Measurements from ENCODE around the gene PTGES2. TPM values are rescaled to one million over a fixed set of nuclear protein-coding genes. Genes with fewer than 3 reads are reported as not detected.

Gene PTGES2
- total and polyA plus RNA-seq, 7 donors = 61.2 to 150 (median 119) TPM

- no peak overlapping the region for H3K4me3 ChIP-seq
Measured at GRCh38 chr9:128089299-128089698, 38.2 kb downstream of the PTGES2 start.

GRCh38 chr9:128088253-128088945 is 39.1 kb downstream of the PTGES2 start:
- DNase-seq = no peak
- intact Hi-C loops (cut with DNase I) = no loop called here
- Histone ChIP-seq H3K27ac (no peak overlapping the region), H3K9me3 (no peaks in the 10 kb centered on the region), H3K36me3 (ENCODE audit: insufficient read depth in 1 of 2, low read depth in 1 of 2) (no peaks in the 10 kb centered on the region), H3K4me1 (peaks cover 16% of the 10 kb centered on the region), H3K4me3 (no peak overlapping the region), H3K27me3 (ENCODE audit: insufficient read depth in 3 of 3, low read length in 2 of 3) (no peaks in the 10 kb centered on the region)
- WGBS, 3 donors = 79 to 88% (median 83%) methylated on average over 9 of the region's 9 CpGs
- ATAC-seq = no peak
- no peak for TF ChIP-seq CTCF (IDR thresholded peaks at IDR 0.05)

More at GRCh38 chr9:128089299-128089698, 38.2 kb downstream of the PTGES2 start:
- no peaks in the 10 kb centered on the region for H3K9me3 ChIP-seq
- H3K4me1 ChIP-seq = peaks cover 25% of the 10 kb centered on the region
- DNase-seq (no peak), ATAC-seq (no peak)
- TF ChIP-seq CTCF (IDR thresholded peaks at IDR 0.05) = no peak
- no peaks in the 10 kb centered on the region for H3K36me3 ChIP-seq (ENCODE audit: insufficient read depth in 1 of 2, low read depth in 1 of 2)
- H3K27ac ChIP-seq = no peak overlapping the region
- H3K27me3 ChIP-seq (ENCODE audit: insufficient read depth in 3 of 3, low read length in 2 of 3) = no peaks in the 10 kb centered on the region
- WGBS, 3 donors = 91 to 100% (median 94%) methylated on average over 1 of the region's 1 CpG
- intact Hi-C loops (cut with DNase I) = no loop called here

- no peaks in the 10 kb centered on the region for H3K9me3 ChIP-seq
- H3K4me1 ChIP-seq = peaks cover 11% of the 10 kb centered on the region
- TF ChIP-seq CTCF (IDR thresholded peaks at IDR 0.05) = no peak
- DNase-seq (no peak), ATAC-seq (no peak)
- no peak overlapping the region for H3K4me3 ChIP-seq
- no peak overlapping the region for H3K27ac ChIP-seq
- 78 to 94% (median 87%) methylated on average over 10 of the region's 10 CpGs for WGBS, 3 donors
- intact Hi-C loops (cut with DNase I) = no loop called here
- no peaks in the 10 kb centered on the region for H3K27me3 ChIP-seq (ENCODE audit: insufficient read depth in 3 of 3, low read length in 2 of 3)
- H3K36me3 ChIP-seq (ENCODE audit: insufficient read depth in 1 of 2, low read depth in 1 of 2) = no peaks in the 10 kb centered on the region
Measured at GRCh38 chr9:128087262-128087661, 40.3 kb downstream of the PTGES2 start.

- intact Hi-C loops (cut with DNase I) = no loop called here
- Histone ChIP-seq H3K27ac (no peak overlapping the region), H3K4me1 (peaks cover 16% of the 10 kb centered on the region), H3K27me3 (ENCODE audit: insufficient read depth in 3 of 3, low read length in 2 of 3) (no peaks in the 10 kb centered on the region), H3K36me3 (ENCODE audit: insufficient read depth in 1 of 2, low read depth in 1 of 2) (no peaks in the 10 kb centered on the region), H3K9me3 (no peaks in the 10 kb centered on the region), H3K4me3 (no peak overlapping the region)
- DNase-seq = no peak
- TF ChIP-seq CTCF (IDR thresholded peaks at IDR 0.05) = no peak
- no peak for ATAC-seq
- 91 to 92% (median 92%) methylated on average over 4 of the region's 4 CpGs for WGBS, 3 donors
Measured at GRCh38 chr9:128085943-128086342, 41.6 kb downstream of the PTGES2 start.

GRCh38 chr9:128084746-128085145 is 42.8 kb downstream of the PTGES2 start:
- DNase-seq = no peak
- intact Hi-C loops (cut with DNase I) = no loop called here
- Histone ChIP-seq H3K27me3 (ENCODE audit: insufficient read depth in 3 of 3, low read length in 2 of 3) (no peaks in the 10 kb centered on the region), H3K4me3 (no peak overlapping the region), H3K27ac (no peak overlapping the region), H3K4me1 (peaks cover 23% of the 10 kb centered on the region), H3K36me3 (ENCODE audit: insufficient read depth in 1 of 2, low read depth in 1 of 2) (no peaks in the 10 kb centered on the region), H3K9me3 (no peaks in the 10 kb centered on the region)
- 95 to 98% (median 97%) methylated on average over 4 of the region's 4 CpGs for WGBS, 3 donors
- no peak for TF ChIP-seq CTCF (IDR thresholded peaks at IDR 0.05)
- ATAC-seq = no peak

All from psoas muscle (tissue), 8 donors.